GM18511 (cell line): ENCODE data around the gene IPMK.
A peak's percentile ranks its signal among the peaks of the same experiment; 100 is the strongest.
"Not testable (repeated sequence)": the region's sequence is repeated elsewhere in the genome, so short reads cannot be mapped to it uniquely, and the experiment has no call there.

Experiments used
- ATAC-seq: cut with Tn5 transposase; IDR thresholded peaks from one replicate; pipeline ENCODE4 v1.9.1; 2021; ENCODE audit warnings: mild to moderate bottlenecking, moderate library complexity; ENCODE audit not compliant: unreplicated experiment

IPMK gene

GRCh38 chr10:58268454-58268945 is 806 bp upstream of the IPMK start:
- ATAC-seq = peak; percentile 6

GRCh38 chr10:58266826-58267712 is 625 bp downstream of the IPMK start:
- peak; percentile 11 for ATAC-seq

- ATAC-seq = no peak
These were observed 1.5 kb downstream of the IPMK start for GRCh38 chr10:58266003-58266825.

GRCh38 chr10:58265249-58265648 is 2.4 kb downstream of the IPMK start:
- ATAC-seq = no peak

GRCh38 chr10:58264780-58265179 is 2.9 kb downstream of the IPMK start:
- ATAC-seq = no peak

- no peak for ATAC-seq
These were observed 4.9 kb downstream of the IPMK start for GRCh38 chr10:58262766-58263165.

- ATAC-seq = no peak
These were observed 7.4 kb downstream of the IPMK start for GRCh38 chr10:58260334-58260733.

GRCh38 chr10:58258977-58259692 is 8.6 kb downstream of the IPMK start:
- ATAC-seq = no peak

GRCh38 chr10:58256013-58256780 is 11.5 kb downstream of the IPMK start:
- ATAC-seq = not testable (repeated sequence)

- no peak for ATAC-seq
These were observed 13.1 kb downstream of the IPMK start for GRCh38 chr10:58254644-58255043.

- no peak for ATAC-seq
These were observed 14.5 kb downstream of the IPMK start for GRCh38 chr10:58253184-58253583.

- not testable (repeated sequence) for ATAC-seq
These were observed 23.0 kb downstream of the IPMK start for GRCh38 chr10:58244666-58245065.

GRCh38 chr10:58244242-58244641 is 23.5 kb downstream of the IPMK start:
- not testable (repeated sequence) for ATAC-seq

GRCh38 chr10:58243801-58244200 is 23.9 kb downstream of the IPMK start:
- not testable (repeated sequence) for ATAC-seq

GRCh38 chr10:58243269-58243668 is 24.4 kb downstream of the IPMK start:
- no peak for ATAC-seq

GRCh38 chr10:58241346-58241745 is 26.3 kb downstream of the IPMK start:
- ATAC-seq = no peak

- no peak for ATAC-seq
These were observed 27.2 kb downstream of the IPMK start for GRCh38 chr10:58240531-58240930.

- no peak for ATAC-seq
These were observed 28.0 kb downstream of the IPMK start for GRCh38 chr10:58239561-58240169.

- ATAC-seq = no peak
These were observed 30.5 kb downstream of the IPMK start for GRCh38 chr10:58237014-58237834.
